HG02884 (cell line): ENCODE measurements around the gene TGFA.

Experiments
- ATAC-seq: cut with Tn5 transposase; IDR thresholded peaks from one replicate; pipeline ENCODE4 v1.9.1; 2021; ENCODE audit warnings: mild to moderate bottlenecking, moderate library complexity; ENCODE audit not compliant: unreplicated experiment

TGFA gene

DNA sequence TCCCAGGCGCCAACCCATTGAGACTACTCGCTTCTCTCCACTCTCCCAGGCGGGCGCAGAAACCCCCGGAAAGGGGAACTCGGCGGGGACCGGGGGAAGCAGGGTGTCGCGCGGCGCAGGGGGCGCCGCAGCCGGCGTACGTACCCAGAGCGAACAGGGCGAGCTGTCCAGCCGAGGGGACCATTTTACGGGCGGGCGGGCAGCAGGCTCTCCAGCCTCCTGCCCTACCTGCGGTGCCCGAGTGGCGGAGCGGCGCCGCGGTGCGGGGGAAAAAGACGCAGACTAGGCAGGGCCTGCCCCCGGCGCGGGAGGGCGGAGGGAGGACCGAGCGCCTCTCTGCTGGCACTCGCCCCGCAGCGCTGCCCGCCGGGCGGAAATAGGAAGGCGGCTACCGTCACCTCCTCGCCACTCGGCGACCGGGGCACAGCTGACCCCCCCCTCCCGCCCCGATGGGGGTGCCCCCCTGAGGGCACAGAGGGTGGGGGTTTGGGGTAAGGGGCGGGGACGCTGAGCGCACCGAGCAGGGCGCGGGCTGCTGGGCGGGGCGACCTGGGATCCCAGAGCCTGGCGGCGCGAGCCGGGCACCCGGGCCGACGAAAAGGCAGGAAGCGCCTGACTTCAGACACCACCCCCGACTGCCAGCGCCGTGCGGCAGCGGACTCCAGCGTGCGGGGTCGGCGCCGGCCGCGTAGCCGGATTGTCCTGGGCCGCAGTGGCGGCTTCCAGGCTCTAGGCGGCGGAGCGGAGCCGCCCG, at the start of gene TGFA:
Gene TGFA, minus strand, starts transcription at position 243 of the 754 bp plus-strand sequence. Its CDS starts 59 bp downstream, at position 184.
- ATAC-seq = peak; percentile 62

DNA sequence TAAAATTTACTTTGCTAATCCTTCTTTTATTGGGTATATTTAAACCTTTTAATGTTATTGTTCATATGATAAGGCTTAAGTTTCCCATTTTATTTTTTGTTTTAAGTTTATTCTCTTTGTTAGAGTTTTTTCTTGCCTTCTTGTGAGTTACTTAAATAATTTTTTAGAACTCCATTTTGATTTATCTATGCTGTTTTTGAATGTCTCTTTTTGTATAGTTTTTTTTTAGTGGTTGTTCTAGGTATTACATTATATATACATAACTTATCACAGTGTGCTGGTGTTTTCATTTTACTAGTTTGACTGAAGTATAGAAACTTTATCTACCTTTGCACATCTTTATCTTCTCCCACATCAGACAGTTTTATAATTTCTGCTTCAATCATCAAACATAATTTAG, 49.4 kb upstream of the TGFA start:
- no peak for ATAC-seq

DNA sequence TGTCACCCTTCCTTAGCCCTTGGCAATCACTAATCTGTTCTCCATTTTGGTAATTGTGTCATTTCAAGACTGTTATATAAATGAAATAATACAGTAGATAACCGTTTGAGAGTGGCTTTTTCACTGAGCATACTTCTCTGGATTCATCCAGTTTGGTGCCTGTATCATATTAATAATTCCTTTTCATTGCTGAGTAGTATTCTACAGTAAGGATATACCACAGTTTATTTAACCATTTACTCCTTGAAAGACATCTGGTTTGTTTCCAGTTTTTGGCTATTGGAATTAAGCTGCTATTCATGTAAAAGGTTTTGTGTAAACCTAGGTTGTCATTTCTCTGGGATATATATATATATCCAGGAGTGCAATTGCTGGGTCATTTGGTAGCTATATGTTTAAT, 44.6 kb upstream of the TGFA start:
- ATAC-seq = no peak

DNA sequence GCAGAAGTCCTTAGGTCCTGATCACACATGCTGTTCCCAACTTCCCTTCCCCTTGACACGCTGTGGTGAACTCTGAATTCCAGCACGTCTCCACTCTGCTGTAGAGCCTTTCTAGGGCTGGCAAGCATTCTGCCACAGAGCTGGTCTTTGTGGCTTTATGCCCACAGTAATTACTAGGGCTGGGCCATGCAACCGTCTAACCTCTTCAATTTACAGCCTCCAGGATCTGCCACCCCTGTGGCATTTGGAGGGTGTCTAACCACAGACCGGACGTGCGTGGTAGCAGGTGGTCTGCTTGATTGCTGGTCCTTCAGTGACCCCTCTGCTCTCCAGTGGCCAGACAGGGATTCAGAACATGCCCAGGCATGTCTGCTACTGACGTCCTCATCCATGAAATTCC, 43.1 kb upstream of the TGFA start:
- ATAC-seq = no peak

DNA sequence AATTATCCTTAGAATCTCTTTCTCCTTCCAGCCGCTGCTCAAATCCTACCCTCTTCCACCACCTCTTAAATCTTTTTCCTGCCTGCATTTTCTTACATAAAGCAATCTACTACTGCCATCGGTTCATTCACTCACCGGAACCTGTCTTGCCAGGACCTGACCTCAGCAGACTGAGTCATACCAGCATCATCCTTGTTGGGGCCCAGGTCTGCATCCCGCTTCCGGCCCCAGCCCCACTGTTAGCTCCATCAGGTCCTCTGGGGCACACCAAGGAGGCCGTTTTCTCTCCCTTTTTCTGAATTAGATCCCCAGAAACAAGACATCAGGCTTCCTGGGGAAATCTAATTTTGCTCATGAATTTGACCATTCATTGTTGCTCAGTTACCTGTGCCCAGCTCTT, 42.7 kb upstream of the TGFA start:
- no peak for ATAC-seq

DNA sequence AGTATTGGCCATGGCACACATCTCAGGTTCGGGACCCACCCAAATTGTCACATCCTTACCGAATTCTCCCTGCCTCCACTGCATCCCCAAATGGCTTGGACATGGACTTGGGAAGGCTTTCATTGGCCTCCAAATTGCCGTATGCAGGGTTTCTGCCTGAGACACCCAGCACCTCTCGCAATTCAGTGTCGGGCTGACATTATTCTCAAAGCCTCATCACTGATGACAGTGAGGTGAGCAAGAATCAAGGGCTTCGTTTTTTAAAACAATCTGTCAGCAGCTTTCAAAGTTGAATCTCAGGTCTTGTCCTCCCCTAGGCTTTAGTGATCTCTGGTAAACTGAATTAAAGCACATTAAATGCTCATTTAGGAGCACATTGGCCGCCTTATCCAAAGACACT, 29.5 kb upstream of the TGFA start:
- ATAC-seq = no peak

DNA sequence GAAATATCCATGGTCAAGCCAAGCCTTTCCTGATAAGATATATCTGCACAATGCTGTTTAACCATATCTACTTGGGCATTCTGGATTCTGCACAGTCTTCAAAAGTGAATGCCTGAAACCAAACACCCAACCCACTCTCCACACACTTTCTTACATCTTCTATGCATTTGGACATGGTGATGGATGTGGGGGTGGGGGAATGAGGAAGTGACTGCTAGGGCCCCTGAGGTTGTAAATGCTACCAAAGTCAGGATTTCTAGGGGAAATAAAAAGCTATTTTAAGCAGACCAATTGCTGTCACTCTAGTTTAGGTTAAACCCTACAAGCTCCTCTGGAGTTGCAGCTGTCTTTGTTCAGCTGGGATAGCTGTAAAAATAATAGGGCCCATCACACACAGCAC, 26.7 kb upstream of the TGFA start:
- no peak for ATAC-seq

DNA sequence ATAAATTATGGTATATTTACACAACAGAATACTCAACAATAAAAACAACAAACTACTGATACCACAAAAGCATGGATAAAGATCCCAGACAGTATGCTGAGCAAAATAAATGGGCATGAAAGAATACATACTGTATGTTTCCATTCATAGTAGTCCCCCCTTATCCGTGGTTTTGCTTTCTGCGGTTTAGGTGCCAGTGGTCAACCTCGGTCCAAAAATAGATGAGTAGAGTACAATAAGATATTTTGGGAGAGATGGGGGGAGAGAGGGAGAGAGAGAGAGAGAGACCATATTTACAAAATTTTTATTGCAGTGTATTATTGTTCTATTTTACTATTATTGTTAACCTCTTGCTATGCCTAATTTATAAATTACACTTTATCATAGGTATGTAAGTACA, 21.0 kb upstream of the TGFA start:
- no peak for ATAC-seq

DNA sequence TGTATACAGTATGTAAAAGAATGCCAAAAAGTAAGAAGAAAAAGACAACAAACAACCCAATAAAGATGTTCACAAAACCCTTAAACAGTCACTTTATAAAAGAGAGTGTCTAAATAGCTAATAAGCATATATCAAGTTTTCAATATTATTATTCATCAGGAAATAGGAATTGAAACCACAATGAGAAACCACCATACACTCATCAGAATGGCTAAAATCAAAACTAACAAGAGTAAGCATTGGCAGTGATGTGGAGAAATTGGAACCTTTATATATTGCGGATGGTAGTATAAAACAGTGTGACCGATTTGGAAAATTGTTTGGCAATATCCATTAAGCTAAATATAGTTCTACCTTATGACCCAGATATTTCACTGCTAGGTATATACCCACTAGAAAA, 20.5 kb upstream of the TGFA start:
- ATAC-seq = no peak

DNA sequence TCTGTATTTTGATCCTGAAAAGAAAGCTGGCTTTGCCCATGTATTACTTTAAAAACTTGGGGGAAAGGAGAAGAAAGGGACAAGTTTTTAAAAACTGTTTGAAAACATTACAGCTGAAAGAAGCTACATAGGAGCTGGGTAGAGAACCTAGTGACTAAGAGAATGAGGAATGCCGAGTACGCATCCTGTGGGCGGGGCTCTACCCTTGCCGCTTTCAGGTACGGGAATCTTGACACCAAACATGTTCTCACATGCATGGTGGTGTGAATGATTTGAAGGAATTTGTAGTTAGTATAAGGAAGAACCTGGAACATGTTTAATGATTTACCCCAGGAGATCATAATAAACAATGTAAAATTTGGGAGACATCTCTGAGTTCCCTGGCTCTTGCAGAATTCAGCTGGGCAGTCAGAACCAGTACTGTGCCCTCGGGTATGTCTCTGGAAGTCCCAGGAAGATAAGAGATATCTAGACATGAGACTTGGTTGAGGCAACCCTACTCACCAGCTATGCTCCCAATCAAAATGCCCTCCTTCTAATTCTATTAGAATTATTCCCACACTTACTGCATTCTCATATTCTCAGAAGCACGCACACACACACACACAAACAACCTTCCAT, 16.5 kb upstream of the TGFA start:
- no peak for ATAC-seq

DNA sequence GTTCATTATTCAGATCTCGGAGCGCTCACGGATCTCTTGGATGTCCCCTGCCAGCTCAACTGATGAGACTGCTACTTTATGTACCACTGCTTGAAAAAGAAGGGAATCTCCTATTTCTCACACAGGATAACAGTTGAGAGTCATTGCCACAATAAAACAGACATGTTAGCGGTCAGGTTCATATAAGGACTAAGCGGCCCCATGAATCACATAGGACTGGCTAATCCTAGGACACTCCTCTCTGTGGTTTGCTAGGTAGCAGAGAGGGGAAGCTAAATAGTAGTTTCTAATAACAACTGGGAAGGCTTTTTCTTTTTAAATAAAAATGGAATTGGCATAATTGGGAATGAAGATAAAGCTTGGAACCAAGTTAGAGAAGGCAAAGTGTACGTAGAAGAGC, 15.9 kb upstream of the TGFA start:
- no peak for ATAC-seq

DNA sequence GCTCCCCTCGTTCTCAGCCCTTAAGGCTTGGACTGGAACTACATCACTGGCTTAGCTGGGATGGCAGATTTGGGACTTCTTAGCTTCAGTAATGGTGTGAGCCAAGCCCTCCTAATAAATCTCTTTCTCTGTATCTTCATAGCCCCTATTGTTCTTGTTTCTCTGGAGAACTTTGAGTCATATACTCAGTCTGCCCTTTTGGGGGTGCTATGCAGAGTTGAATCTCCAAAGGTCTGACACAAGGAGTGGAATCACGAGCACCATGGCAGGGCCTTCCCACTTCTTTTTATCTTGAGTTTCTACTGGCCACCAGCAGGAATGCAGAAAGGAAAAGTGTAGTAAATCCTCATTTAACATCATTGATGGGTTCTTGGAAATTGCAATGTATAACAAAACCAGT, 13.3 kb upstream of the TGFA start:
- no peak for ATAC-seq

DNA sequence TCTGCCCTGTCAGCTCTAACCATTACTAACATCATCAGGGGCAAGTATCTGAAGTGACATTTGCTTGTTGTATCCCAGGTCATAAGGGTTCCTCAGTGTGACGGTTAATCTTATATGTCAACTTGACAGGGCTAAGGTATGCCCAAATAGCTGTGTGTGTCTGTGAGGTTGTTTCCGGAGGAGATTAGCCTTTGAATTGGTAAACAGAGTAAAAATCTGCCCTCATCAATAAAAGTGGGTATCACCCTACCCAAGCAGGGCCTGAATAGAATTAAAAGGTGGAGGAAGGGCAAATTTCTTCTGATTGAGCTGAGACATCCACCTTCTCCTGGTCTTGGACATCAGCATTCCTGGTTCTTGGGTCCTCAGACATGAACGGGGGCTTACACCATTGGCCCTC, 12.8 kb upstream of the TGFA start:
- ATAC-seq = no peak

DNA sequence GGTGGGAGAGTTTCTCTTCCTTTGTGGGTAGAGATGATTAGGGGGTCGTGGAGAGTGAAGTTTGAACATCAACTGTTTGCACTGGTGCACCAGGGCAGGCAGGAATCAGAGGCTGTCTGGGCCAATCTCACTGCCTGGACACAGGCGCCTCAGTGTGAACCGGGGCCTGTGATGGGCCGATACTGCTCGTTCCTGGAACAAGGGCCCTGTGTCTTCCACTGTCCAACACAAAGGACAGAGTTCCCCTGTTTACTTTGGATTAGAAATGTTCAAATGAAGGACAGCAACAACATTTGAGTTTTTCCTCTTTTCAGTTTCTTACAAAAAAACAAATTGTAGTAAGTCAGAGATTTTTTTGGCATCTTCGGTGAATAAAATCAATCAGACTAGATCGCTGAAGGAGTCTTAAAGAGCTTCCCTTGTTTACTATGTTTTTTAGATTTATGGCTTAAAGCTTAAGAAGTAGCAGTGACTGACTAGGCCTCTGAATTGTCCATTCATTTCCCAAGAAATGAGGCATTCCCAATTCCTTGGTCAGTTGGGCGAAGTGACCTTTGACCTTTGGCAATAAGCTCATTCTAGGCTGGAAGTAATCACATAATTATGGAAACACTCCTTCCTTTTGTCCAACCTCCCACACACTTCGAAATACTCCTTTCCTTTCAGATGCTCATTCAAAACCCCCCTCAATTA, 11.6 kb upstream of the TGFA start:
- ATAC-seq = no peak

DNA sequence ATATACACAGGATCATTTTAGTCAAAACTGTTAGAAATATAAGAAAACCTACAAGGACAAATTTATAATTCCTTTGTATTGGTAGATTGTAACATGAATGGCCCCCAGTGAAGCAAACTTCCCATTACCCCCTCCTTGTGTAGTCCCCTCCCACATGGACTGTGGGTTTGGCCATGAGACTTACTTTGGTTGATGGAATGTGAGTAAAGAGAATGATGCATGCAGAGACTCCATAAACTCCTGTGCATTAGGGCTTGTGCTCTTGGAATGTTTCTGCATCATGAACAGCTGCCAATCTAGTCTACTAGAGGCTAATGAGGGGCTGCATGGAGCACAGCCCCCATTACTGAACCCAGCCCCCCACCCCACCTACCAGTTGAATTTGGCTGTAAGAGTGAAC, 8.3 kb upstream of the TGFA start:
- ATAC-seq = no peak

DNA sequence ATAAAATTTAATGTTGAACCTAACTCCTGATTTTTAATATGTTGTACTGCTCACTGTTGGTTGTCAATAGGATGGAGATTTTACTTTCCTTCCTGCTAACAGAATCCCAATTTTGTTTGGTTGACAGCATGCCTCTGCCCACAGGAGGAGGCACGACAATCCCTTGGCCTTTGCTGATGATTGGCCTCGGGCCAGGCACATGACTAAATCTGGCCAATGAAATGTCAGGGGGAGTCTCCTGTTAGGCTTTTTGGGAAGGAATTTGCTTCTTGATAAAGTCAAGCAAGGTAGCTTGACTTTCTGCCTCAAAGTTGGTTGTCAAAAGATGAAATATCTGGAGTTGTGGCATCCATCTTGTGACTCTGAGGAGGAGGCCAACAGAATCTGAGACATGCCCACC, 6.8 kb upstream of the TGFA start:
- no peak for ATAC-seq

DNA sequence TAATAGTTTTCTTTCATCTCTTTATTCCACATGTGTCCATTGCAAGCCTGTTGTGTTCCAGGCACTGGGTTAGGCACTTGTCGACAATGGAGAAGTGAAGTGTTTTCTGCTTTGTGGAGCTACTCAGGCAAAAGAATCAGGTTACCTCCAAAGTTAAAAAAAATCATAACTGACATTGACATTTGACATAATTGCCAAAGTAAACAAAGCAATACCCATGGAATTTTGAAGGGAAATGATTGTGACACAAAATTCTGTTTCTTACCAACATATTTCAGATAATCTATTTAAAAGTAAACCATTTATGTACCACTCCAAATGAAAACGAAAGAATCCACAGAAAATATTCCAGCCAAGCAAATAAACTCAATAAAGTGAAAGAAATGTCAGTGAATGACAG, 6.4 kb upstream of the TGFA start:
- no peak for ATAC-seq

DNA sequence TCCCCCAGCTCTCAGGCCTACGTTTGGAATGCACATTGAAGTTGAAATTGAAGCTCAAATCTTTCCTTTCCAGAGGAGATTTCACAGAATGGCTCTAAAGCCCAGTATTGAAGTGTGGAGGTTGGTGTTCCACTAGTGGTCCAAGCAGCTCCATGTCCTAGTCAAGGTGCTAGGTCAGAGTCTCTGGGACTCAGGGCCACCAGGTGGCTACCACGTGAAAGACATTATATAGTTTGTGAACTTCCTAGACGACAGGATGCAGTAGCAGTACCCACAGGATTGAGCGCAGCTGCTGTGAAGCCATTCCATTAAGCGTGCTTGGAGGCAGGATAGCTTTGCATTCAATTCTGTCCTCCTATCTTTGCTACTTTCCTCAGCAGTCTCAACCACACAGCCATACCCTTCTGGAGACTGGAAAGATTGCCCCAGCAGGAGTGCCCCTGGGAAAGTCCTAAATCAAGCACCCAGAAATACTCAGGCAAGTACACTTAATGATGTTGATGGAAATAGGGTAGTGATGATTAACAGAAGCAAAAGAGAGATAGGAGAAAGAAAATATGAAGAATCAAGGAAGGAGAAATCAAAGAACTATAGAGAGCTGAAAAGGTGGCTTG, 4.7 kb upstream of the TGFA start:
- no peak for ATAC-seq

DNA sequence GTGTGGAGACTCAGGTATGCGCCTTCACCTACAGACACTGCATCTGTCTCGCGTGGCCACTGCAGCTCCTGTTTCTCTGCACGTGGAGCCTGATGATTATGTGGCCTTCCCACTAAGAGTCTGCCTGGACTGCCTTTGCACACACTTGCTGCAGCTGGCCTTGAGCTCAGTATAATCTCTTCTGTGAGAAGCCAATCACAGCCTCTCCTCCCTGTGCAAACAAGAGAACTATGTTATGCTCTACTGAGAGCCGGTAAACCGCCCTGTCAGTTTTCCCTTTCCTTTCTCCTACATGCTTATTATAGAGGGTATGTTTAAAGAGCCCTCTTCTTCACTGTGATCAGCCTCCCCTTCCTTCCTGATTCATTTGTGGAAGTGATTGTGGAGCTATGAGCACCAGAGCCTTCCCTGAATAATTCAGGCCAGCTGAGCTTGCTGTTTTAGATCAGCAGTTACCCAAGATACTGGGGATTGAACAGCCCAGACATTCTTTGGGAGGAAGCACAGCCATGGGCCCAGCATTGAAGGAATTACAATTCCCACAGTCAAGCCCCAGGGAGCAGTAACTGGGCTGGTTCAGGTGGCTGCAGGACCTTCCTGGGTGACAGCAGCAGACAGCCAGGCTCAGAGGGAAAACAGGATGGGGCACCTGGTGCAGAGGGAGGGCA, 3.7 kb upstream of the TGFA start:
- ATAC-seq = no peak

DNA sequence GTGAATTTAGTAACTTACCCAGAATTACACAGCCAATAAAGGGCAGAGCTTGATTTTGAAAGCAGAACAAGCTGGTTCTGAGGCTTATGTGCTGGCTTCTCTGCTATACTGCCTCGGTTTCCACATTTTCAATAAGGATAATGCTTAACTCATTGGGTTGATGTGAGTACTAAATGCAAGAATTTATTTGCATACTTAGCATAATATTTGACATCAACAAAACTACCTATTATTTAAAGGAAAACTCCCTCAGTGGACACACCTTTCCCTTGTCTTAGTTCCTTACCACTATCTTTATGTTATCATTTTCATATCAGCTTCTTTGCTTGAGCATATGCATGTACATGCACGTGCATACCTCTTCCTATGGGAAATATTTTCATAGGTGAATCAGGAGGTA, 3.0 kb upstream of the TGFA start:
- no peak for ATAC-seq

DNA sequence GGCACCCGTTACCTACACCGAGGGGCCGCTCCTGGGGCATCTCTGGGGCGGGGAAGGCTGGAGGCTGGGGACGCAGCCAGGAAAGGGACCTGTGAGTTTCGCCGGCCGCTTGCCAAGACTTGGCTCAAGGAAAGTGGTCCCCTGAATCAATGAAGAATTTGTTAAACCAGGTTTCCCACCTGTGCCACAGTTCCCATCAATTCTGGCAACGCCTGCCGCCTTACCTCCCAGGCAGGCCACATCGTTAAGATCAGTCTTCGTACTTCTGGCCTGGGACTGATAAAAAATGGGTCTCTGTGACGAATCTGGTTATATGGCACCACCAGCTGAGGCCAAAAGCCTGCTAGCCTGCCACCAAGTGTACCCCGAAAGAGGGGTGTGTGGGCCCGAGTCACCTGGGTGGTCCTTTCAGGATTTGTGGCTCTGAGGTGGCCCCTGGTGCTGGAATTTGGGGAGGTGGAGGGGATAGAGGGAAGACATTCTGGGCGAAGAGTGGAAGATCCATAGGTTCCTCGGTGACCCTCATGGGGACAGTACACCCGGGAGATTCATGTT, 789 bp upstream of the TGFA start:
- ATAC-seq = no peak
